Osteoblast (primary cell): Measurements from ENCODE around the gene TMPRSS3. TPM values are rescaled to one million over a fixed set of nuclear protein-coding genes. Genes with fewer than 3 reads are reported as not detected.

ENCODE experiments used
- DNase-seq: peaks from one replicate; pipeline ENCODE4 v3.0.0; 2011; ENCODE audit warnings: low spot score, mixed read lengths; ENCODE audit not compliant: insufficient read length; ENCODE audit errors: missing footprints
- H2AFZ ChIP-seq: 2 replicates; pipeline ENCODE4 v1.6.0; 2011; ENCODE audit warnings: mild to moderate bottlenecking, low read length
- H3K27ac ChIP-seq: 2 replicates; pipeline ENCODE4 v1.5.1; 2011; ENCODE audit warnings: mild to moderate bottlenecking, low read depth, low read length, moderate library complexity
- H3K27me3 ChIP-seq: 2 replicates; pipeline ENCODE4 v1.6.0; 2012; ENCODE audit warnings: mild to moderate bottlenecking, control low read depth, inconsistent platforms, low read length, moderate library complexity; ENCODE audit not compliant: insufficient read depth
- H3K36me3 ChIP-seq: 2 replicates; pipeline ENCODE4 v1.5.1; 2011; ENCODE audit warnings: mild to moderate bottlenecking, low read length, control low read depth, moderate library complexity; ENCODE audit not compliant: insufficient read depth
- H3K4me1 ChIP-seq: 2 replicates; pipeline ENCODE4 v1.5.1; 2011; ENCODE audit warnings: mild to moderate bottlenecking, low read length, control low read depth, moderate library complexity; ENCODE audit not compliant: insufficient read depth
- H3K4me2 ChIP-seq: 2 replicates; pipeline ENCODE4 v1.6.0; 2011; ENCODE audit warnings: mild to moderate bottlenecking, low read length; ENCODE audit not compliant: insufficient read depth
- H3K4me3 ChIP-seq: fragments of 200-600 bp; sonication (generic); 3 replicates; pipeline ENCODE4 v1.5.1; 2012; ENCODE audit warnings: mild to moderate bottlenecking, low read length, inconsistent platforms; ENCODE audit not compliant: insufficient read depth
- H3K79me2 ChIP-seq: 2 replicates; pipeline ENCODE4 v1.6.0; 2012; ENCODE audit warnings: mild to moderate bottlenecking, low read length, control low read depth, inconsistent platforms; ENCODE audit not compliant: insufficient read depth
- H3K9me3 ChIP-seq: 2 replicates; pipeline ENCODE4 v1.5.1; 2011; ENCODE audit warnings: low read depth, low read length, control low read depth
- H4K20me1 ChIP-seq: 2 replicates; pipeline ENCODE4 v1.6.0; 2012; ENCODE audit warnings: mild to moderate bottlenecking, low read length, control low read depth; ENCODE audit not compliant: insufficient read depth
- total RNA-seq: library from RNA; depleted of rRNA; stranded (reverse); fragments of >200 nt; gene quantifications from 2 replicates; pipeline ENCODE4 v1.2.3, GENCODE V29; 2012
- TF ChIP-seq, protein P1 (sequence below): IDR thresholded peaks from 2 replicates; pipeline ENCODE4 v1.5.1; 2011; ENCODE audit warnings: mild to moderate bottlenecking, low read depth, low read length, moderate library complexity; ENCODE audit errors: extremely low read depth

The TMPRSS3 gene
- total RNA-seq, 1 donor = not detected

DNA sequence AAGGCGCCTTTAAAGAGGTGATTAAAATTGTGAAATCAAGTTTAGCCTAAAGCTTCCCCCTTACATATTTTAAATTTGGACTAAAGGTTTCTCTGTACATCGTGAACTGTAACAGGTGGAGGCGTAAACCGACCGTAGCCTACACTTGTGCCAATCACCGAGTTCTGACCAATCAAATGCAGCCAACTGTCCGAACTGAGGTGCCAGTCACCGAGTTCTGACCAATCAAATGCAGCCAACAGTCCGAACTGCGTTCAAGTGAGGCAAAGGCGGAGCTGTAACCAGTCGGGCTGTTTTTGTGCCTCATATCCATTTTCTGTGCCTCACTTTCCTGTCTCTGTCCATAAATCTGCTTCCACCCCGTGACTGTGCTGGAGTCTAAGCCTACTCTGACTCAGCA, 36.9 kb downstream of the TMPRSS3 start:
- H3K4me2 ChIP-seq = no peak overlapping the region
- H3K4me3 ChIP-seq = no peak overlapping the region
- H3K79me2 ChIP-seq = no peaks in the 10 kb centered on the region
- TF ChIP-seq, protein P1, sequence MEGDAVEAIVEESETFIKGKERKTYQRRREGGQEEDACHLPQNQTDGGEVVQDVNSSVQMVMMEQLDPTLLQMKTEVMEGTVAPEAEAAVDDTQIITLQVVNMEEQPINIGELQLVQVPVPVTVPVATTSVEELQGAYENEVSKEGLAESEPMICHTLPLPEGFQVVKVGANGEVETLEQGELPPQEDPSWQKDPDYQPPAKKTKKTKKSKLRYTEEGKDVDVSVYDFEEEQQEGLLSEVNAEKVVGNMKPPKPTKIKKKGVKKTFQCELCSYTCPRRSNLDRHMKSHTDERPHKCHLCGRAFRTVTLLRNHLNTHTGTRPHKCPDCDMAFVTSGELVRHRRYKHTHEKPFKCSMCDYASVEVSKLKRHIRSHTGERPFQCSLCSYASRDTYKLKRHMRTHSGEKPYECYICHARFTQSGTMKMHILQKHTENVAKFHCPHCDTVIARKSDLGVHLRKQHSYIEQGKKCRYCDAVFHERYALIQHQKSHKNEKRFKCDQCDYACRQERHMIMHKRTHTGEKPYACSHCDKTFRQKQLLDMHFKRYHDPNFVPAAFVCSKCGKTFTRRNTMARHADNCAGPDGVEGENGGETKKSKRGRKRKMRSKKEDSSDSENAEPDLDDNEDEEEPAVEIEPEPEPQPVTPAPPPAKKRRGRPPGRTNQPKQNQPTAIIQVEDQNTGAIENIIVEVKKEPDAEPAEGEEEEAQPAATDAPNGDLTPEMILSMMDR = no peak
- H3K4me1 ChIP-seq = no peaks in the 10 kb centered on the region
- H3K27me3 ChIP-seq = no peaks in the 10 kb centered on the region
- no peak for DNase-seq
- no peaks in the 10 kb centered on the region for H4K20me1 ChIP-seq
- no peak overlapping the region for H3K27ac ChIP-seq
- no peaks in the 10 kb centered on the region for H3K9me3 ChIP-seq
- H2AFZ ChIP-seq = no peak overlapping the region
- no peaks in the 10 kb centered on the region for H3K36me3 ChIP-seq

DNA sequence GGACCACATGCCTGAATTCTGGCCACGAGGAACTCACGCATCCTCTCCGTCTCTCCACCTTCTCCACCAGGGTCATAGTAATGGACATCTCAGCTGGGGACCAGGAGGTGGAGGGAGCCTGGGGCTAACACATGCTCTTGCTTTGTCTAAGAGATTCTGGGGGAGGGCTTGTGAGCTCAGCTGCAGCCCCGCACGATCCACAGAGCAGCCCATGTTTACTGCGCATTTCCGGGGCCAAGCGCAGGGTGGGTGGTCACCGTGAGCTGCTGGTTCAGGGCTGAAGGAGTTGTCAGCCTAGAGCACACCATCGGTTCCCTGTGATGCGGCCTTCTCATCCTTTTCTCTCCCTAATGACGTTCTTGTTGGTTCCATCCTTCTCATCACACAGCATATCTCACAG, 37.6 kb downstream of the TMPRSS3 start:
- no peak overlapping the region for H3K27ac ChIP-seq
- H3K9me3 ChIP-seq = no peaks in the 10 kb centered on the region
- no peak overlapping the region for H2AFZ ChIP-seq
- DNase-seq = no peak
- TF ChIP-seq, protein P1 = no peak
- H3K36me3 ChIP-seq = no peaks in the 10 kb centered on the region
- no peaks in the 10 kb centered on the region for H4K20me1 ChIP-seq
- H3K79me2 ChIP-seq = no peaks in the 10 kb centered on the region
- no peak overlapping the region for H3K4me3 ChIP-seq
- no peak overlapping the region for H3K4me2 ChIP-seq
- H3K27me3 ChIP-seq = no peaks in the 10 kb centered on the region
- no peaks in the 10 kb centered on the region for H3K4me1 ChIP-seq

DNA sequence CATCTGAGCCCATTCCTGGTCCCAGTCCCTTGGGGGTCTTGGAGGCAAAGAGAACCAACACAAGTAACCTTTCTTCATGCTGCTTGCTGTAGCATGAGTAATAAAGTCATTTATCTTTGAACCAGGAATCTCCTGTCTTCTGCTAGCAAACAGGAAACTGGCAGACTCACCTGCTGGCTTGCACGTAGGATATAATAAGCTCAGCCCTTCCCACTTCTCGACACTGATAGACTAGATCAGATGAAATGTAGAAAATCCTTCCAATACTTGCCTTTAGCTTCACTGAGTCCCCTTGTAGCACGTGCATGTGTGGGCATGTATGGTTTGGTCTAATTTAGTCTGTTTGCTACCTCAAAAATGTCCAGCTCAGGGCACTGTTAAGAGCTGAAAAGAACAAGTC, 38.5 kb downstream of the TMPRSS3 start:
- no peak overlapping the region for H3K4me3 ChIP-seq
- H3K27ac ChIP-seq = no peak overlapping the region
- DNase-seq = no peak

DNA sequence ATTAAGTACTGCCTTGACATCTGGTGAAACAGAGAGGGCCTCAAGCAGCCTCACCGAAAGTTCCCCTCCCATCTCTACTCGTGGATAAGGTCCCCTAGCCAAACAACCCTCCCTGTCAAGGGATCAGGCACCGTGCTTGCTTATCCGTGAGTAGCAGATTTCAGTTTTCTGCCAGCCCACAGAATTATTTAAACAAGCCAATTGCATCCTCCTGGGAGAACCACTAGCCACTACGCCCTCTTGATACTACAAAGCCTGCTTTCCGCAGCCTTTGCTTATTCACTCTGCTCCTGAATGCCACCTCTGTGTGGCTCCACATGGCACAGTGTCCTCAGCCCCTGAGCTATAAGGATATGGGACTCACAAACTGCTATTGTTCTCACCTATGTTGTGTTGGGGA, 39.2 kb downstream of the TMPRSS3 start:
- H4K20me1 ChIP-seq = no peaks in the 10 kb centered on the region
- no peaks in the 10 kb centered on the region for H3K4me1 ChIP-seq
- H3K36me3 ChIP-seq = no peaks in the 10 kb centered on the region
- no peak overlapping the region for H2AFZ ChIP-seq
- no peak for DNase-seq
- H3K4me2 ChIP-seq = no peak overlapping the region
- no peaks in the 10 kb centered on the region for H3K27me3 ChIP-seq
- TF ChIP-seq, protein P1 = no peak
- H3K27ac ChIP-seq = no peak overlapping the region
- H3K9me3 ChIP-seq = no peaks in the 10 kb centered on the region
- H3K4me3 ChIP-seq = no peak overlapping the region
- no peaks in the 10 kb centered on the region for H3K79me2 ChIP-seq

More for the DNA sequence above, 38.5 kb downstream of the TMPRSS3 start:
- H3K36me3 ChIP-seq = no peaks in the 10 kb centered on the region
- no peak overlapping the region for H3K4me2 ChIP-seq
- H3K79me2 ChIP-seq = no peaks in the 10 kb centered on the region
- H3K27me3 ChIP-seq = no peaks in the 10 kb centered on the region
- no peaks in the 10 kb centered on the region for H3K9me3 ChIP-seq
- H2AFZ ChIP-seq = no peak overlapping the region
- TF ChIP-seq, protein P1 = no peak
- H4K20me1 ChIP-seq = no peaks in the 10 kb centered on the region
- H3K4me1 ChIP-seq = no peaks in the 10 kb centered on the region
